ENCODE results near the gene GBP7. TPM values are rescaled to one million over a fixed set of nuclear protein-coding genes. Genes with fewer than 3 reads are reported as not detected.
"Not testable (repeated sequence)": the region's sequence is repeated elsewhere in the genome, so short reads cannot be mapped to it uniquely, and the experiment has no call there.

Gene GBP7
- total RNA-seq (not detected), total RNA-seq (0 to 0.58 reads per million in 2 donors)

GRCh38 chr1:89175601-89176256, at the start of gene GBP7:
Gene GBP7 (minus strand): TSS chr1:89176003. CDS start chr1:89171935, 4,068 bp downstream.
- ATAC-seq = no peak
- Mint-ChIP-seq H3K4me3 (no peak within 1 kb of the TSS), H3K36me3 (ENCODE audit: low read depth) (peaks cover 3% of the 10 kb centered on the region), H3K27me3 (no peaks in the 10 kb centered on the region), H3K4me1 (peaks cover 3% of the 10 kb centered on the region), H3K27ac (no peak within 1 kb of the TSS)
- H3K9me3 ChIP-seq (ENCODE audit: control insufficient read depth, low read length, poor library complexity, severe bottlenecking) = no peaks in the 10 kb centered on the region
- DNase-seq = no peak

DNA sequence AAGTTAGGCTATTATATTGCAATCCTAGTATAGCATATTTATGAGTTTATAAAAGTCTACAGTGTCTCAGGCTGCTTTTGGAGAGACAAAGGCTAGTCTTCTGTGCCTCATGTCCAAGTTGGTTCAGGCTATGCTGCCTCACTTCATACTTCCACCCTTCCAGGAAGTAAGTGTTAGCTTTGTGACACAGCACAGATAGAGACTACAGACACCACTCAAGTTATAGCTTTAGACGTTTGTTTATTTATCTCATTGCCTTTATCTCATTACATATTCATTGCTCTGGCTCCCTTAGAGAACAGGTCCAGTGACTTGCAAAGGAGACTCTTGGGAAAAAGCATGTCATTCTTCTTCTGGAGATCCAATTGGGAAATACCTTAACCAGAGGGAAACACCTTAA, 45.5 kb upstream of the GBP7 start:
- H3K9me3 ChIP-seq (ENCODE audit: control insufficient read depth, low read length, poor library complexity, severe bottlenecking) = no peaks in the 10 kb centered on the region
- H3K27me3 Mint-ChIP-seq = no peaks in the 10 kb centered on the region
- DNase-seq = no peak
- H3K27ac Mint-ChIP-seq = no peak overlapping the region
- no peak overlapping the region for H3K4me3 Mint-ChIP-seq
- no peaks in the 10 kb centered on the region for H3K36me3 Mint-ChIP-seq (ENCODE audit: low read depth)
- no peaks in the 10 kb centered on the region for H3K4me1 Mint-ChIP-seq
- no peak for ATAC-seq

DNA sequence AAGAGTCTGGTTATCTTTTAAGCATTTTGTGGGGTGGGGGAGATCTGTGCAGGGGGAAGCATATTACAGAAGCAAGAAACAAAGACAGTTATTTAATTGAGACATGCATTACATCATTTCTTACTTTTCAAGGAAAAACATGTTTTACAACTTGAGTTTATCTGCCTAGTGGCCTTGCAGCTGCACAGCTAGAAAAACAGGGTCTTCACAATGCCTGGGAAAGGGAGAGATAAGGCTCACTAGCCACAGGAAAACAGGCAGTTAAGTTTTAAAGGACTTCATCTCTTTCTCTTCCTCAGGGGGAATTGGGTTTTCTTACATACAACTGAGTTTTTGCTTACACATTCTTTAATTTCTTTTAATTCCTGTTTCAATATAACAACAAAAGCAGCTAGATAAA, 44.0 kb upstream of the GBP7 start:
- H3K4me3 Mint-ChIP-seq; H3K27me3 Mint-ChIP-seq; H3K36me3 Mint-ChIP-seq (ENCODE audit: low read depth); H3K4me1 Mint-ChIP-seq; ATAC-seq; DNase-seq; H3K27ac Mint-ChIP-seq; H3K9me3 ChIP-seq (ENCODE audit: control insufficient read depth, low read length, poor library complexity, severe bottlenecking): not testable (repeated sequence)

DNA sequence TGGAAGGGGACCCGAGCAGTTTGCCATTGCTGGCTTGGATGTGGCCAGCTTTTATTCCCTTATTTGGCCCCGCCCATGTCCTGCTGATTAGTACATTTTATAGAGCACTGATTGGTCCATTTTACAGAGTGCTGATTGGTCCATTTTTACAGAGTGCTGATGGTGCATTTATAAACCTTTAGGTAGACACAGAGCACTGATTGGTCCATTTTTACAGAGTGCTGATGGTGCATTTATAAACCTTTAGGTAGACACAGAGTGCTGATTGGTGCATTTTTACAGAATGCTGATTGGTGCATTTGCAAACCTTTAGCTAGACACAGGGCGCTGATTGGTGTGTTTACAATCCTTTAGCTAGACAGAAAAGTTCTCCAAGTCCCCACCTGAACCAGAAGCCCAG, 43.1 kb upstream of the GBP7 start:
- H3K36me3 Mint-ChIP-seq (ENCODE audit: low read depth); DNase-seq; H3K27ac Mint-ChIP-seq; H3K27me3 Mint-ChIP-seq; H3K9me3 ChIP-seq (ENCODE audit: control insufficient read depth, low read length, poor library complexity, severe bottlenecking); H3K4me3 Mint-ChIP-seq; ATAC-seq; H3K4me1 Mint-ChIP-seq: not testable (repeated sequence)

- H3K36me3 Mint-ChIP-seq (ENCODE audit: low read depth) = no peaks in the 10 kb centered on the region
- H3K4me1 Mint-ChIP-seq = no peaks in the 10 kb centered on the region
- no peak overlapping the region for H3K27ac Mint-ChIP-seq
- H3K9me3 ChIP-seq (ENCODE audit: control insufficient read depth, low read length, poor library complexity, severe bottlenecking) = no peaks in the 10 kb centered on the region
- no peaks in the 10 kb centered on the region for H3K27me3 Mint-ChIP-seq
- no peak overlapping the region for H3K4me3 Mint-ChIP-seq
- ATAC-seq (no peak), DNase-seq (no peak)
Observed at GRCh38 chr1:89213347-89213746, 37.5 kb upstream of the GBP7 start.

- DNase-seq (no peak), ATAC-seq (no peak)
- no peak overlapping the region for H3K4me3 Mint-ChIP-seq
- H3K36me3 Mint-ChIP-seq (ENCODE audit: low read depth) = peaks cover 2% of the 10 kb centered on the region
- no peaks in the 10 kb centered on the region for H3K9me3 ChIP-seq (ENCODE audit: control insufficient read depth, low read length, poor library complexity, severe bottlenecking)
- no peak overlapping the region for H3K27ac Mint-ChIP-seq
- no peaks in the 10 kb centered on the region for H3K27me3 Mint-ChIP-seq
- H3K4me1 Mint-ChIP-seq = no peaks in the 10 kb centered on the region
Observed at GRCh38 chr1:89211035-89211634, 35.3 kb upstream of the GBP7 start.

- DNase-seq (no peak), ATAC-seq (no peak)
- Mint-ChIP-seq H3K27me3 (no peaks in the 10 kb centered on the region), H3K27ac (no peak overlapping the region), H3K4me3 (peak overlapping the region; percentile 7), H3K36me3 (ENCODE audit: low read depth) (peaks cover 2% of the 10 kb centered on the region), H3K4me1 (peaks cover 5% of the 10 kb centered on the region)
- H3K9me3 ChIP-seq (ENCODE audit: control insufficient read depth, low read length, poor library complexity, severe bottlenecking) = peaks cover 5% of the 10 kb centered on the region
Observed at GRCh38 chr1:89206373-89206772, 30.6 kb upstream of the GBP7 start.

GRCh38 chr1:89203166-89203565, 27.4 kb upstream of the GBP7 start:
- H3K27ac Mint-ChIP-seq = no peak overlapping the region
- H3K27me3 Mint-ChIP-seq = no peaks in the 10 kb centered on the region

GRCh38 chr1:89201106-89201794, 25.4 kb upstream of the GBP7 start:
- H3K4me1 Mint-ChIP-seq = peaks cover 32% of the 10 kb centered on the region

More at GRCh38 chr1:89203166-89203565, 27.4 kb upstream of the GBP7 start:
- H3K9me3 ChIP-seq (ENCODE audit: control insufficient read depth, low read length, poor library complexity, severe bottlenecking) = peaks cover 5% of the 10 kb centered on the region
- no peak for ATAC-seq
- H3K36me3 Mint-ChIP-seq (ENCODE audit: low read depth) = peaks cover 6% of the 10 kb centered on the region
- DNase-seq = no peak
- no peak overlapping the region for H3K4me3 Mint-ChIP-seq
- H3K4me1 Mint-ChIP-seq = peaks cover 19% of the 10 kb centered on the region

DNA sequence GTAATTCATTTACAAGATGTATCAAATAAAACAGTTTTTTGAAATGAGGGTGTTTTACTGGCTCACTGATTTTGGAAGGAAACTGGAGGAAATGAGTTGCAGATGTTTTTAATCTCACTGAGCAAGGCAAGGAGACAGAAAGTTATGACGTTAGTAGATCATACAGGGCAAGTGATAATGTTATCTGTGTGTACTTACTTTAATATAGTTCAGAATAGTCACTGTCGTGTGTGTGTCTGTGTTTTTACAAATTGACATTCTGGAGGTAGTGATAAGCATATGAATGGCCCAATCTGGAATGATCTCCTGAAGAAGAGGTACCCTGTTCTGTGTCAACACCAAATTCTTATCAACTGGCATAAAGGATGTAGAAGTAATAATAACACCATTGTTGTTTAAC, 24.9 kb upstream of the GBP7 start:
- Mint-ChIP-seq H3K36me3 (ENCODE audit: low read depth) (peaks cover 4% of the 10 kb centered on the region), H3K27me3 (no peaks in the 10 kb centered on the region), H3K4me1 (peaks cover 33% of the 10 kb centered on the region), H3K27ac (peak overlapping the region; percentile 99), H3K4me3 (peak overlapping the region; percentile 80)
- ATAC-seq (peak; percentile 52), DNase-seq (no peak)
- peaks cover 5% of the 10 kb centered on the region for H3K9me3 ChIP-seq (ENCODE audit: control insufficient read depth, low read length, poor library complexity, severe bottlenecking)

More at GRCh38 chr1:89201106-89201794, 25.4 kb upstream of the GBP7 start:
- Mint-ChIP-seq H3K27ac (peak overlapping the region; percentile 99), H3K4me3 (peak overlapping the region; percentile 80), H3K36me3 (ENCODE audit: low read depth) (peaks cover 4% of the 10 kb centered on the region), H3K27me3 (no peaks in the 10 kb centered on the region)
- peaks cover 5% of the 10 kb centered on the region for H3K9me3 ChIP-seq (ENCODE audit: control insufficient read depth, low read length, poor library complexity, severe bottlenecking)
- ATAC-seq (no peak), DNase-seq (no peak)

- H3K9me3 ChIP-seq (ENCODE audit: control insufficient read depth, low read length, poor library complexity, severe bottlenecking) = peaks cover under 1% of the 10 kb centered on the region
- Mint-ChIP-seq H3K27me3 (no peaks in the 10 kb centered on the region), H3K4me1 (peaks cover 43% of the 10 kb centered on the region), H3K36me3 (ENCODE audit: low read depth) (peaks cover 7% of the 10 kb centered on the region), H3K4me3 (peak overlapping the region; percentile 96), H3K27ac (peak overlapping the region; percentile 99)
- DNase-seq (no peak), ATAC-seq (no peak)
Observed at GRCh38 chr1:89199525-89200031, 23.8 kb upstream of the GBP7 start.

GRCh38 chr1:89198491-89199072, 22.8 kb upstream of the GBP7 start, which contains the start of gene GBP4:
Gene GBP4 (minus strand): TSS chr1:89198942. CDS start chr1:89198834, 108 bp downstream.
- peaks cover 46% of the 10 kb centered on the region for H3K4me1 Mint-ChIP-seq
- no peaks in the 10 kb centered on the region for H3K27me3 Mint-ChIP-seq
- peak; percentile 77 for ATAC-seq
- no peaks in the 10 kb centered on the region for H3K9me3 ChIP-seq (ENCODE audit: control insufficient read depth, low read length, poor library complexity, severe bottlenecking)
- H3K36me3 Mint-ChIP-seq (ENCODE audit: low read depth) = peaks cover 10% of the 10 kb centered on the region
- peak; percentile 14 to 23 (median 22) for DNase-seq
- peak within 1 kb of the TSS; percentile 99 for H3K27ac Mint-ChIP-seq
- H3K4me3 Mint-ChIP-seq = peak within 1 kb of the TSS; percentile 96

- H3K9me3 ChIP-seq (ENCODE audit: control insufficient read depth, low read length, poor library complexity, severe bottlenecking) = no peaks in the 10 kb centered on the region
- peaks cover 12% of the 10 kb centered on the region for H3K36me3 Mint-ChIP-seq (ENCODE audit: low read depth)
- no peak for DNase-seq
- peak; percentile 12 for ATAC-seq
- peak overlapping the region; percentile 99 for H3K27ac Mint-ChIP-seq
- no peaks in the 10 kb centered on the region for H3K27me3 Mint-ChIP-seq
- H3K4me1 Mint-ChIP-seq = peaks cover 48% of the 10 kb centered on the region
- H3K4me3 Mint-ChIP-seq = peak overlapping the region; percentile 96
Observed at GRCh38 chr1:89198081-89198480, 22.3 kb upstream of the GBP7 start.
